GM12891 (cell line): ENCODE measurements around the gene EYS.

ENCODE experiments used
- POLR2A ChIP-seq: IDR thresholded peaks from 2 replicates; pipeline ENCODE4 v1.6.1; 2011; ENCODE audit warnings: low read depth, low read length, control low read depth
- POLR2AphosphoS5 ChIP-seq: IDR thresholded peaks from 2 replicates; pipeline ENCODE4 v1.6.1; 2011; ENCODE audit warnings: low read depth, low read length, control low read depth
- SPI1 ChIP-seq: IDR thresholded peaks from 2 replicates; pipeline ENCODE4 v1.6.1; 2011; ENCODE audit warnings: low read depth, low read length, control low read depth
- TAF1 ChIP-seq: IDR thresholded peaks from 2 replicates; pipeline ENCODE4 v1.6.1; 2011; ENCODE audit warnings: low read depth, low read length, control low read depth

DNA sequence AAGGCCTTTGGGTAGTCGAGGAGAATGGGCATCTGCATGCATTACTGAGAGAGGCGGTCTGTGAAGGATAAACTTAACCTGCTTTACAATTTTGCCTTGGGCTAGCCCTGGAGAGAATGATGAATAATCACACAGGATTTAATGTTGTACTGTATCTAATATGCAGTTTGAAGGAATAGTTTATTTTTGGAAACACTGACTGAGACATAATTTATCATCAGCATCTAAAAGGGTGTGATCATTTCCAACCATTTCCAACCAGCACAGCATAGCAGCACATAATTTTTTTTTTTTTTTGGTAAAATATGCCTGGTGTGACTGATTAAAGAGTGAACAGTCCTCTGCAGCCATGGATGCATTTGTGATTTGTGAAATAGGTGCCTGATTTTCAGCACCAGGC lies 1552.0 kb downstream of the EYS start:
- TF ChIP-seq TAF1 (no peak), POLR2A (no peak), SPI1 (no peak), POLR2AphosphoS5 (no peak)
